ENCODE measurements around the gene IRGC.

IRGC gene

GRCh38 chr19:43692385-43692784 is 23.5 kb upstream of the IRGC start:
- DNase-seq = no peak

- DNase-seq = no peak
Measured at GRCh38 chr19:43692877-43693276, 23.0 kb upstream of the IRGC start.

GRCh38 chr19:43694553-43694952 is 21.3 kb upstream of the IRGC start:
- DNase-seq = no peak

GRCh38 chr19:43695985-43696704 is 19.7 kb upstream of the IRGC start:
- no peak for DNase-seq

GRCh38 chr19:43697295-43697694 is 18.6 kb upstream of the IRGC start:
- DNase-seq = no peak

GRCh38 chr19:43699506-43700394 is 16.1 kb upstream of the IRGC start:
- no peak for DNase-seq

- no peak for DNase-seq
Measured at GRCh38 chr19:43700395-43701000, 15.4 kb upstream of the IRGC start.

- no peak for DNase-seq
Measured at GRCh38 chr19:43704002-43704705, 11.7 kb upstream of the IRGC start.

GRCh38 chr19:43705729-43706128 is 10.1 kb upstream of the IRGC start:
- DNase-seq = no peak

- no peak for DNase-seq
Measured at GRCh38 chr19:43707158-43707712, 8.6 kb upstream of the IRGC start.

GRCh38 chr19:43708716-43709115 is 7.2 kb upstream of the IRGC start:
- DNase-seq = no peak

GRCh38 chr19:43711751-43712355 is 4.0 kb upstream of the IRGC start:
- no peak for DNase-seq

- DNase-seq = no peak
Measured at GRCh38 chr19:43713208-43713607, 2.7 kb upstream of the IRGC start.

- no peak for DNase-seq
Measured at GRCh38 chr19:43718627-43719377, 2.9 kb downstream of the IRGC start.

GRCh38 chr19:43719378-43719868 is 3.5 kb downstream of the IRGC start:
- no peak for DNase-seq

- no peak for DNase-seq
Measured at GRCh38 chr19:43719918-43720317, 4.0 kb downstream of the IRGC start.

GRCh38 chr19:43720936-43721335 is 5.1 kb downstream of the IRGC start:
- no peak for DNase-seq

GRCh38 chr19:43721469-43722048 is 5.7 kb downstream of the IRGC start:
- no peak for DNase-seq

- no peak for DNase-seq
Measured at GRCh38 chr19:43723588-43723987, 7.7 kb downstream of the IRGC start.

GRCh38 chr19:43724896-43725295 is 9.0 kb downstream of the IRGC start:
- no peak for DNase-seq

GRCh38 chr19:43725468-43725867 is 9.6 kb downstream of the IRGC start:
- DNase-seq = no peak
